ENCODE data around the gene AFF4.

Gene AFF4

DNA sequence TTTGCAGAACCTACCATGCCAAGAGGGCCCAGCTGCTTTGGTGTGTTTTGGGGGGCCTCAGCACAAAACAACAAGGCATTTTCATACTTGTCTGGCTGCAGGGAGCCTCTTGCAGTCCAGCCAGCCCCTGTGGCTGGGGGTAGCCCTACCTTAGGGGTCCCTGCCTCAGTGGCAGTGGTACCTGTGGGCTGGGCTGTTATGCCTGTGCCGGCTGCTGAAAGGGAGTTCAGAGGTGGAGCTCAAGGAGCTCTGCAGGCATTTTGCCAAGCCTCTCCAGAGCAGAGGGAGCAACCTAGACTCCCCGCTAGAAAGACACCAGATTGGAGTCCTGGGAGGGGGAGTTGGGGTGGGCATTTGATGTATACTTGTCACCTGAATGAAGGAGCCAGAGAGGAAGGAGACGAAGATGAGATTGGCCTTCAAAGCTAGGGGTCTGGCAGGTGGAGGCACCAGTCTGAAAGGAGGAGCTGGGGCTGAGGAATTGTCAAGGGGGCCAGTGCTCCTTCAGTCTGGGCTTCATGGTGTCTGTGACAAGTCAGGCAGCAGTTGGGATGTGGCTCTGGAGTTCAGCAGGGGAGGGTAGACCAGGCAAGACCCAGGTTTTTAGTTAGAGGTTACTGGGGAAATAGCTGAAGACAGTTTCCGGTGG is 134.5 kb downstream of the AFF4 start:
- DNase-seq (ENCODE audit: low read depth in 3 of 3) = no peak

GRCh38 chr5:132827943-132828673 is 135.3 kb downstream of the AFF4 start:
- DNase-seq (ENCODE audit: low read depth in 3 of 3) = no peak

- DNase-seq (ENCODE audit: low read depth in 3 of 3) = no peak
Measured at GRCh38 chr5:132826424-132827082, 136.9 kb downstream of the AFF4 start.

DNA sequence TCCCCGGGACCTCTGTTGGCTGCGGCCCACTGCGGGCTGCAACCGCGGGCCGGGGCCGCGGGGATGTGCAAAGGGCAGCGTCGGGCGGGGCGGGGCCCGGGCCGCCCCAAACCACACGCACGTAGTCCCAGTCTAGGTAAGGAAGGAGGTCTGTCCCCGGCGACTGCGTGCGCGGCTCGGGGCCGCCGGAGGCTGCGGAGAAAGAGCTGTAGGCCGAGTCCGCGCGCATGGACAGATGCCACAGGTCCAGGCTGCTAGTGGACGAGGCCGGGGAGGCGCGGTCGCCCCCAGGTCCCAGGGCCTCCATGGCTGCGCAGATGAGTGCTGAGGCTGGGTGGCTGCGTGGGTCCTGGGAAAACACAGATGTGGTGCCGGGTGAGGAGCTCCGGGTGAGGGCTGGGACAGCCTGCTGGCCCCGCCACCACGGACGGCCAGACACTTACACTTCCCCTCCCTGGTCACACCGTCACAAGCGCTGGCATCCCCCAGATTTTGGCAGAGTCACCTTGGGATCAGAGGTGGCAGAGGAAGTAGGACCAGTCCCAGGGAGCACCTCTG is 137.5 kb downstream of the AFF4 start:
- DNase-seq (ENCODE audit: low read depth in 3 of 3) = no peak

All from stimulated activated CD4-positive, alpha-beta T cell treated with anti-CD3 and anti-CD28 coated beads, TNF-alpha, amount 100 ng/mL, for 4 hours (primary cell).